K562 (cell line): Measurements from ENCODE around the gene XPO6. TPM values are rescaled to one million over a fixed set of nuclear protein-coding genes. Genes with fewer than 3 reads are reported as not detected.
A peak's percentile ranks its signal among the peaks of the same experiment; 100 is the strongest.

ENCODE experiments used
- EGR1 ChIP-seq: fragments of 450-650 bp; conservative IDR thresholded peaks from 2 replicates; pipeline ENCODE4 v1.6.1; 2017; ENCODE audit warnings: mild to moderate bottlenecking
- NFIX ChIP-seq: fragments of 250-450 bp; sonication (Bioruptor Pico); IDR thresholded peaks from 2 replicates; pipeline ENCODE4 v1.4.0; 2020; ENCODE audit warnings: low read depth, mild to moderate bottlenecking, moderate library complexity
- POLR2B ChIP-seq: fragments of 450-650 bp; IDR thresholded peaks from 2 replicates; pipeline ENCODE4 v1.6.1; 2018; ENCODE audit warnings: low read depth; ENCODE audit not compliant: partially characterized antibody
- RERE ChIP-seq: sonication (generic); formaldehyde crosslinking; IDR thresholded peaks from 2 replicates; pipeline ENCODE4 v1.8.0; 2023; ENCODE audit warnings: missing genetic modification reagents, mild to moderate bottlenecking, borderline replicate concordance
- SMARCA5 ChIP-seq: fragments of 450-650 bp; IDR thresholded peaks from 2 replicates; pipeline ENCODE4 v1.6.1; 2016
- ZBTB49 ChIP-seq: sonication (generic); formaldehyde crosslinking; IDR thresholded peaks from 2 replicates; pipeline ENCODE4 v1.8.0; 2022; ENCODE audit warnings: missing genetic modification reagents, mild to moderate bottlenecking, borderline replicate concordance
- ZNF41 ChIP-seq: fragments of 250-450 bp; sonication (Bioruptor Pico); conservative IDR thresholded peaks from 2 replicates; pipeline ENCODE4 v1.4.0; 2020; ENCODE audit warnings: mild to moderate bottlenecking
- ZNF584 ChIP-seq: fragments of 200-800 bp; sonication (Bioruptor generic); IDR thresholded peaks from 2 replicates; pipeline ENCODE4 v1.6.1; 2016; ENCODE audit warnings: low read depth, mild to moderate bottlenecking, missing genetic modification characterization, missing compliant biosample characterization
- polyA plus RNA-seq, 8 experiments: library from polyadenylated mRNA; depleted of rRNA in 4 of 8; stranded (reverse) in 5 of 8; unstranded in 3 of 8; fragments of >200 nt; fragmentation: Nextera tagmentation in 2 of 8; fragmentation: Illumina TruSeq in 1 of 8; extraction: Ambion mirVana in 2 of 8; extraction: Trizol in 1 of 8; gene quantifications; 2 replicates each; pipeline versions ENCODE4 v1.2.1 to v1.2.3, GENCODE V29; 2011 to 2014; ENCODE audit warnings: inconsistent platforms in 1 of 8, missing spikeins in 1 of 8
- total RNA-seq, 7 experiments: library from RNA; depleted of rRNA in 6 of 7; stranded (reverse); fragments of >200 nt in 6 of 7; fragmentation: Illumina TruSeq in 2 of 7; extraction: Trizol in 2 of 7; gene quantifications; 2 replicates each; pipeline versions ENCODE4 v1.2.1 to v1.2.3, GENCODE V29; 2011 to 2021; ENCODE audit warnings: low replicate concordance in 1 of 7
- TF ChIP-seq, protein P1 (sequence below), 2 experiments: fragments of 450-650 bp in 1 of 2; sonication (generic) in 1 of 2; formaldehyde crosslinking in 1 of 2; IDR thresholded peaks in 1 of 2; conservative IDR thresholded peaks in 1 of 2; 2 replicates each; pipeline versions ENCODE4 v1.6.1 to v1.8.1; 2016 to 2023; ENCODE audit warnings: mild to moderate bottlenecking in 2 of 2, moderate library complexity in 2 of 2, inconsistent platforms in 1 of 2, missing genetic modification reagents in 1 of 2
- TF ChIP-seq, protein P2 (sequence below), 2 experiments: fragments of 450-650 bp in 1 of 2; sonication (generic) in 1 of 2; formaldehyde crosslinking; conservative IDR thresholded peaks; 2 replicates each; pipeline versions ENCODE4 v1.4.0 to v1.8.1; 2020 to 2022; ENCODE audit warnings: mild to moderate bottlenecking in 1 of 2, missing genetic modification reagents in 1 of 2
- TF ChIP-seq, protein P3 (sequence below): sonication (generic); formaldehyde crosslinking; IDR thresholded peaks from 2 replicates; pipeline ENCODE4 v1.8.0; 2022; ENCODE audit warnings: missing genetic modification reagents, mild to moderate bottlenecking, moderate library complexity, borderline replicate concordance
- TF ChIP-seq, protein P4 (sequence below), 2 experiments: fragments of 450-650 bp; conservative IDR thresholded peaks; 2 replicates each; pipeline ENCODE4 v1.6.1; 2017; ENCODE audit warnings: mild to moderate bottlenecking in 2 of 2, moderate library complexity in 2 of 2

The XPO6 gene
- total and polyA plus RNA-seq, 9 of the 15 experiments (the other 6 are each of a cell fraction or from before 2014, with no cell fraction given): 11.2 to 196 (median 119) TPM

DNA sequence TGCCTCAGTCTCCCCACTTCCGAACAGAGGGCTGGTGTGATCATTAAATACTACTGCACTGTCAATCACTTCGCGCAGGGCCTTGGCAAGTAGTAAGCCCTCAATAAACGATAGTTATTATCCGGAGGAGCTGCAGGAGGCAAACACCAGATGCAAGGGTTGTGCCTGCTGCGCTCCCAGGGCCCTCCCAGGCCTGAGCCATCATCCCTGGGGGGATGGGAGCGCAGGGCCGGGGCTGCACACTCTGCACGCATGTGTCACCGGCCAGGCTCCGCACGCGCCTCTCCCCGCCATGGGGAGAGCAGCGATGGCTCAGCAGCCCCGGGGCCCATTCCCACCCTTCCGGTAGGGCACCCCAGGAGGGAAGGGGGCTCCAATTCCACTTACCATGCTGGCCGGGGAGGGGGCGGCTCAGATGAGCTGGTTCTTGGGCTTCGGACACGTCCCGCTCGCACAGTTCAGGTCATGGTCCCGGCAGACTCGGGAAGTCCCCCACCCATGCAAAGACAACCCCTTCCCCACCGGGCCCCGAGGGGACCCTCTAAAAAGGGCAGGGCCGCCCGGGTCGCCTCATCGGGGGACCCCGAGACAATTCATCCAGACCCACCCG lies 681 bp downstream of the XPO6 start (continued):
- TF ChIP-seq NFIX (CRISPR knock-in tag): no peak
- TF ChIP-seq ZNF41 (CRISPR knock-in tag): no peak
- TF ChIP-seq RERE (CRISPR knock-in tag): no peak
- TF ChIP-seq, protein P1, sequence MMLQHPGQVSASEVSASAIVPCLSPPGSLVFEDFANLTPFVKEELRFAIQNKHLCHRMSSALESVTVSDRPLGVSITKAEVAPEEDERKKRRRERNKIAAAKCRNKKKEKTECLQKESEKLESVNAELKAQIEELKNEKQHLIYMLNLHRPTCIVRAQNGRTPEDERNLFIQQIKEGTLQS (IDR thresholded peaks at IDR 0.05): peak; percentile 40
- TF ChIP-seq, protein P1 (CRISPR knock-in tag; conservative IDR thresholded peaks at IDR 0.05): no peak
- no peak for TF ChIP-seq SMARCA5
- peak; percentile 28 for TF ChIP-seq POLR2B
- TF ChIP-seq, protein P2, sequence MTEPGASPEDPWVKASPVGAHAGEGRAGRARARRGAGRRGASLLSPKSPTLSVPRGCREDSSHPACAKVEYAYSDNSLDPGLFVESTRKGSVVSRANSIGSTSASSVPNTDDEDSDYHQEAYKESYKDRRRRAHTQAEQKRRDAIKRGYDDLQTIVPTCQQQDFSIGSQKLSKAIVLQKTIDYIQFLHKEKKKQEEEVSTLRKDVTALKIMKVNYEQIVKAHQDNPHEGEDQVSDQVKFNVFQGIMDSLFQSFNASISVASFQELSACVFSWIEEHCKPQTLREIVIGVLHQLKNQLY (CRISPR knock-in tag; conservative IDR thresholded peaks at IDR 0.05): no peak
- no peak for TF ChIP-seq EGR1
- TF ChIP-seq, protein P3, sequence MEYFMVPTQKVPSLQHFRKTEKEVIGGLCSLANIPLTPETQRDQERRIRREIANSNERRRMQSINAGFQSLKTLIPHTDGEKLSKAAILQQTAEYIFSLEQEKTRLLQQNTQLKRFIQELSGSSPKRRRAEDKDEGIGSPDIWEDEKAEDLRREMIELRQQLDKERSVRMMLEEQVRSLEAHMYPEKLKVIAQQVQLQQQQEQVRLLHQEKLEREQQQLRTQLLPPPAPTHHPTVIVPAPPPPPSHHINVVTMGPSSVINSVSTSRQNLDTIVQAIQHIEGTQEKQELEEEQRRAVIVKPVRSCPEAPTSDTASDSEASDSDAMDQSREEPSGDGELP (CRISPR knock-in tag): peak; percentile 48; the same call in 1 of the 2 replicates
- TF ChIP-seq ZBTB49 (CRISPR knock-in tag): no peak
- TF ChIP-seq ZNF584 (CRISPR knock-in tag): no peak
- TF ChIP-seq, protein P4, sequence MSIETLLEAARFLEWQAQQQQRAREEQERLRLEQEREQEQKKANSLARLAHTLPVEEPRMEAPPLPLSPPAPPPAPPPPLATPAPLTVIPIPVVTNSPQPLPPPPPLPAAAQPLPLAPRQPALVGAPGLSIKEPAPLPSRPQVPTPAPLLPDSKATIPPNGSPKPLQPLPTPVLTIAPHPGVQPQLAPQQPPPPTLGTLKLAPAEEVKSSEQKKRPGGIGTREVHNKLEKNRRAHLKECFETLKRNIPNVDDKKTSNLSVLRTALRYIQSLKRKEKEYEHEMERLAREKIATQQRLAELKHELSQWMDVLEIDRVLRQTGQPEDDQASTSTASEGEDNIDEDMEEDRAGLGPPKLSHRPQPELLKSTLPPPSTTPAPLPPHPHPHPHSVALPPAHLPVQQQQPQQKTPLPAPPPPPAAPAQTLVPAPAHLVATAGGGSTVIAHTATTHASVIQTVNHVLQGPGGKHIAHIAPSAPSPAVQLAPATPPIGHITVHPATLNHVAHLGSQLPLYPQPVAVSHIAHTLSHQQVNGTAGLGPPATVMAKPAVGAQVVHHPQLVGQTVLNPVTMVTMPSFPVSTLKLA (conservative IDR thresholded peaks at IDR 0.05): peak; percentile 85 to 95
